Measurements from ENCODE around the gene PLLP. TPM values are rescaled to one million over a fixed set of nuclear protein-coding genes. Genes with fewer than 3 reads are reported as not detected.

Gene PLLP
- polyA plus RNA-seq, 1 donor from 2014 or later: not detected

- H4K20me1 ChIP-seq (ENCODE audit: insufficient read depth): no peaks in the 10 kb centered on the region
- H2AFZ ChIP-seq (ENCODE audit: low read depth, low read length): no peak overlapping the region
- peaks cover 25% of the 10 kb centered on the region for H3K36me3 ChIP-seq (ENCODE audit: insufficient read depth, low read length)
- H3K4me3 ChIP-seq (ENCODE audit: low read length): no peak overlapping the region
- no peaks in the 10 kb centered on the region for H3F3A ChIP-seq (ENCODE audit: insufficient read depth, low read length, poor library complexity, severe bottlenecking)
- TF ChIP-seq MXI1 (conservative IDR thresholded peaks at IDR 0.05; ENCODE audit: poor library complexity, severe bottlenecking): no peak
- no peak for TF ChIP-seq TAF1 (IDR thresholded peaks at IDR 0.05; ENCODE audit: low read depth)
- TF ChIP-seq POLR2AphosphoS5 (IDR thresholded peaks at IDR 0.05): no peak
- no peak for TF ChIP-seq SMC3 (conservative IDR thresholded peaks at IDR 0.05; ENCODE audit: poor library complexity)
- no peak for TF ChIP-seq RAD21 (conservative IDR thresholded peaks at IDR 0.05)
- TF ChIP-seq EZH2 (IDR thresholded peaks at IDR 0.05; ENCODE audit: borderline replicate concordance, insufficient read depth, low read length, poor library complexity, severe bottlenecking): no peak
- H3K9ac ChIP-seq (ENCODE audit: low read length): no peak overlapping the region
- H3K27ac ChIP-seq (ENCODE audit: low read length): no peak overlapping the region
- no peaks in the 10 kb centered on the region for H3K27me3 ChIP-seq (ENCODE audit: insufficient read depth, low read depth, low read length)
- no peaks in the 10 kb centered on the region for H3K9me3 ChIP-seq (ENCODE audit: low read length)
- no peaks in the 10 kb centered on the region for H3K9me2 ChIP-seq (ENCODE audit: insufficient read depth, low read length)
- no peaks in the 10 kb centered on the region for H3K79me2 ChIP-seq (replicated peaks; ENCODE audit: insufficient read depth, low read length)
- no peak overlapping the region for H3K4me2 ChIP-seq (ENCODE audit: low read length)
Observed at GRCh38 chr16:57216968-57217367, 67.5 kb downstream of the PLLP start.

- no peaks in the 10 kb centered on the region for H3K9me2 ChIP-seq (ENCODE audit: insufficient read depth, low read length)
- H3K27ac ChIP-seq (ENCODE audit: low read length): no peak overlapping the region
- no peak overlapping the region for H3K9ac ChIP-seq (ENCODE audit: low read length)
- no peaks in the 10 kb centered on the region for H3F3A ChIP-seq (ENCODE audit: insufficient read depth, low read length, poor library complexity, severe bottlenecking)
- peaks cover 24% of the 10 kb centered on the region for H3K36me3 ChIP-seq (ENCODE audit: insufficient read depth, low read length)
- TF ChIP-seq POLR2AphosphoS5 (IDR thresholded peaks at IDR 0.05): no peak
- TF ChIP-seq SMC3 (conservative IDR thresholded peaks at IDR 0.05; ENCODE audit: poor library complexity): no peak
- TF ChIP-seq, protein P1, sequence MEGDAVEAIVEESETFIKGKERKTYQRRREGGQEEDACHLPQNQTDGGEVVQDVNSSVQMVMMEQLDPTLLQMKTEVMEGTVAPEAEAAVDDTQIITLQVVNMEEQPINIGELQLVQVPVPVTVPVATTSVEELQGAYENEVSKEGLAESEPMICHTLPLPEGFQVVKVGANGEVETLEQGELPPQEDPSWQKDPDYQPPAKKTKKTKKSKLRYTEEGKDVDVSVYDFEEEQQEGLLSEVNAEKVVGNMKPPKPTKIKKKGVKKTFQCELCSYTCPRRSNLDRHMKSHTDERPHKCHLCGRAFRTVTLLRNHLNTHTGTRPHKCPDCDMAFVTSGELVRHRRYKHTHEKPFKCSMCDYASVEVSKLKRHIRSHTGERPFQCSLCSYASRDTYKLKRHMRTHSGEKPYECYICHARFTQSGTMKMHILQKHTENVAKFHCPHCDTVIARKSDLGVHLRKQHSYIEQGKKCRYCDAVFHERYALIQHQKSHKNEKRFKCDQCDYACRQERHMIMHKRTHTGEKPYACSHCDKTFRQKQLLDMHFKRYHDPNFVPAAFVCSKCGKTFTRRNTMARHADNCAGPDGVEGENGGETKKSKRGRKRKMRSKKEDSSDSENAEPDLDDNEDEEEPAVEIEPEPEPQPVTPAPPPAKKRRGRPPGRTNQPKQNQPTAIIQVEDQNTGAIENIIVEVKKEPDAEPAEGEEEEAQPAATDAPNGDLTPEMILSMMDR (IDR thresholded peaks at IDR 0.05; ENCODE audit: poor library complexity, severe bottlenecking): no peak
- no peak for TF ChIP-seq RAD21 (conservative IDR thresholded peaks at IDR 0.05)
- TF ChIP-seq EZH2 (IDR thresholded peaks at IDR 0.05; ENCODE audit: borderline replicate concordance, insufficient read depth, low read length, poor library complexity, severe bottlenecking): no peak
- TF ChIP-seq EP300 (conservative IDR thresholded peaks at IDR 0.05; ENCODE audit: poor library complexity, severe bottlenecking): no peak
- H3K79me2 ChIP-seq (replicated peaks; ENCODE audit: insufficient read depth, low read length): no peaks in the 10 kb centered on the region
- H4K20me1 ChIP-seq (ENCODE audit: insufficient read depth): no peaks in the 10 kb centered on the region
- no peaks in the 10 kb centered on the region for H3K9me3 ChIP-seq (ENCODE audit: low read length)
- no peak overlapping the region for H3K4me3 ChIP-seq (ENCODE audit: low read length)
- no peak overlapping the region for H2AFZ ChIP-seq (ENCODE audit: low read depth, low read length)
- H3K27me3 ChIP-seq (ENCODE audit: insufficient read depth, low read depth, low read length): no peaks in the 10 kb centered on the region
- H3K4me2 ChIP-seq (ENCODE audit: low read length): no peak overlapping the region
Observed at GRCh38 chr16:57213462-57213861, 71.0 kb downstream of the PLLP start.

- Histone ChIP-seq H3K4me3 (ENCODE audit: low read length) (no peak overlapping the region), H3K9me2 (ENCODE audit: insufficient read depth, low read length) (no peaks in the 10 kb centered on the region), H3K4me2 (ENCODE audit: low read length) (no peak overlapping the region), H4K20me1 (ENCODE audit: insufficient read depth) (no peaks in the 10 kb centered on the region), H2AFZ (ENCODE audit: low read depth, low read length) (no peak overlapping the region), H3K27me3 (ENCODE audit: insufficient read depth, low read depth, low read length) (no peaks in the 10 kb centered on the region), H3K36me3 (ENCODE audit: insufficient read depth, low read length) (peaks cover 25% of the 10 kb centered on the region), H3K27ac (ENCODE audit: low read length) (no peak overlapping the region), H3K9ac (ENCODE audit: low read length) (no peak overlapping the region), H3K79me2 (replicated peaks; ENCODE audit: insufficient read depth, low read length) (peaks cover 8% of the 10 kb centered on the region), H3F3A (ENCODE audit: insufficient read depth, low read length, poor library complexity, severe bottlenecking) (no peaks in the 10 kb centered on the region), H3K9me3 (ENCODE audit: low read length) (no peaks in the 10 kb centered on the region)
- TF ChIP-seq, protein P1 (IDR thresholded peaks at IDR 0.05; ENCODE audit: poor library complexity, severe bottlenecking): no peak
- TF ChIP-seq EP300 (conservative IDR thresholded peaks at IDR 0.05; ENCODE audit: poor library complexity, severe bottlenecking): no peak
- no peak for TF ChIP-seq SMC3 (conservative IDR thresholded peaks at IDR 0.05; ENCODE audit: poor library complexity)
- TF ChIP-seq RAD21 (conservative IDR thresholded peaks at IDR 0.05): no peak
- no peak for TF ChIP-seq POLR2AphosphoS5 (IDR thresholded peaks at IDR 0.05)
- no peak for TF ChIP-seq MXI1 (conservative IDR thresholded peaks at IDR 0.05; ENCODE audit: poor library complexity, severe bottlenecking)
- TF ChIP-seq TAF1 (IDR thresholded peaks at IDR 0.05; ENCODE audit: low read depth): no peak
- TF ChIP-seq REST (IDR thresholded peaks at IDR 0.05; ENCODE audit: borderline replicate concordance): no peak
Observed at GRCh38 chr16:57209780-57210179, 74.7 kb downstream of the PLLP start.

Data from neural cell (in vitro differentiated cells).